Heart left ventricle (tissue), 16 donors: ENCODE data around the gene STOML1. TPM values are rescaled to one million over a fixed set of nuclear protein-coding genes. Genes with fewer than 3 reads are reported as not detected.

Experiments used
- ATAC-seq, 4 donors: fragments of 200-7000 bp; cut with Tn5 transposase; one replicate each; pipeline ENCODE4 v1.9.1; 2020 to 2022; ENCODE audit warnings: moderate library complexity in 4 of 4, mild to moderate bottlenecking in 3 of 4, moderate number of reproducible peaks in 1 of 4
- DNase-seq, 5 donors: peaks; one replicate each; pipeline ENCODE4 v3.0.0-alpha.2; 2020
- H3K27ac ChIP-seq, 12 donors: fragments of 200-600 bp; sonication (generic) in 4 of 12; one replicate each; pipeline versions ENCODE4 v1.5.0 to v1.8.0; 2016 to 2022; ENCODE audit warnings: mild to moderate bottlenecking in 2 of 12
- H3K27me3 ChIP-seq, 9 donors: fragments of 200-600 bp; sonication (generic) in 2 of 9; one replicate each; pipeline versions ENCODE4 v1.5.1 to v1.8.0; 2016 to 2022; ENCODE audit warnings: mild to moderate bottlenecking in 3 of 9
- H3K36me3 ChIP-seq, 9 donors: fragments of 200-600 bp; sonication (generic) in 2 of 9; one replicate each; pipeline versions ENCODE4 v1.5.0 to v1.8.0; 2018 to 2022; ENCODE audit warnings: mild to moderate bottlenecking in 2 of 9
- H3K4me1 ChIP-seq, 12 donors: fragments of 200-600 bp; sonication (generic) in 4 of 12; one replicate each; pipeline versions ENCODE4 v1.5.0 to v1.8.0; 2016 to 2022; ENCODE audit warnings: mild to moderate bottlenecking in 3 of 12
- H3K4me3 ChIP-seq, 12 donors: fragments of 200-600 bp; sonication (generic) in 4 of 12; one replicate each; pipeline versions ENCODE4 v1.5.0 to v1.8.0; 2017 to 2022; ENCODE audit warnings: mild to moderate bottlenecking in 9 of 12, moderate library complexity in 4 of 12
- H3K9me3 ChIP-seq, 12 donors: fragments of 200-600 bp; sonication (generic) in 4 of 12; one replicate each; pipeline versions ENCODE4 v1.5.0 to v1.8.0; 2016 to 2022; ENCODE audit warnings: mild to moderate bottlenecking in 1 of 12
- CTCF ChIP-seq, 12 donors: fragments of 200-600 bp; sonication (generic) in 4 of 12; IDR thresholded peaks; one replicate each; pipeline versions ENCODE4 v1.5.0 to v1.8.0; 2018 to 2022; ENCODE audit warnings: antibody characterized with exemption in 12 of 12, mild to moderate bottlenecking in 5 of 12
- POLR2A ChIP-seq, 2 donors: fragments of 450-650 bp; IDR thresholded peaks; one replicate each; pipeline ENCODE4 v1.6.1; 2017; ENCODE audit warnings: antibody characterized with exemption in 2 of 2, mild to moderate bottlenecking in 2 of 2, moderate library complexity in 2 of 2
- WGBS, 4 donors: extraction: QIAGEN DNeasy Blood & Tissue Kit in 2 of 4; methylation state at CpG; one replicate each; pipeline versions ENCODE4 v1.1.5 to v1.1.7; 2013 to 2018; 5-methylcytosine and 5-hydroxymethylcytosine counted together
- intact Hi-C, 10 donors: fragments of 100-400 bp; cut with DNase I; formaldehyde crosslinking; loops; one replicate each; pipeline versions ENCODE4 v1.11.1 to v1.14.2; 2022
- polyA plus RNA-seq, 2 donors: library from polyadenylated mRNA; stranded (reverse); fragments of 200-250 nt; gene quantifications; one replicate each; pipeline ENCODE4 v1.2.3, GENCODE V29; 2013
- total RNA-seq, 9 donors: library from RNA; depleted of rRNA in 2 of 9; stranded (reverse); fragments of >200 nt in 2 of 9; fragmentation: NEBNext Ultra II Directional in 3 of 9; extraction: Animal tissue kit (Norgen Biotek cat#: 25700) in 3 of 9; gene quantifications; one replicate each; pipeline versions ENCODE4 v1.1.0 to v1.2.4, GENCODE V29; 2016 to 2023
- donor health status: ischemic (EF 13 %, LVEDD 7.1; RV severe dilation, severe dysfunction).
- donor health status: healthy with polysubstance abuse.
- donor health status: DM: no; HTN: yes; CAD: no.
- donor health status: DM: no; HTN: no; CAD: no.
- donor health status: ischemic (EF 25% LVEDD 6.9; RV normal size, moderate dysfunction).
- donor health status: ischemic (EF 25% LVEDD 5.7; RV mildly dilated, moderate dysfunction).
- donor health status: healthy.
- donor health status: DM: yes; HTN: yes; CAD: no.
- donor health status: ischemic (EF 35%, LVEDD 5.7; RV mildly dilated, moderate dysfunction).
- donor health status: nonischemic (EF 11% LVEDD 7.7; RV severe dilation, severe dysfunction).
- donor health status: DM: yes; HTN: yes; CAD: no.
- donor health status: PGD.
- donor health status: ischemic (EF 29% LVEDD 5.4; RV normal size, mild dysfunction).
- donor health status: nonischemic (EF 23%, LVEDD 6.1; RV moderate dilation, normal function).

STOML1 gene
- total and polyA plus RNA-seq, 11 donors = 25.0 to 41.1 (median 27.7) TPM

- WGBS, 4 donors = 91 to 93% (median 93%) methylated on average over 10 of the region's 10 CpGs
- Histone ChIP-seq H3K4me3 (peak overlapping the region in 9 of 12 donors; percentile 58 to 98 (median 77)), H3K9me3 (no peaks in the 10 kb centered on the region), H3K36me3 (peaks cover 0 to 14% (median 9%) of the 10 kb centered on the region in 9 donors), H3K27ac (peak overlapping the region in 5 of 12 donors; percentile 94 to 98 (median 96)), H3K27me3 (no peaks in the 10 kb centered on the region), H3K4me1 (peaks cover 20 to 86% (median 76%) of the 10 kb centered on the region in 12 donors)
- DNase-seq = no peak
- TF ChIP-seq POLR2A (IDR thresholded peaks at IDR 0.05) (no peak), CTCF (IDR thresholded peaks at IDR 0.05) (no peak)
- no peak for ATAC-seq
- intact Hi-C loops = loop anchor here in 1 of 10 donors (5.0 kb wide), 1 partner anchor 49 kb away; no protein-coding TSS in a partner anchor
Observed at GRCh38 chr15:73993211-73993994, 1.3 kb upstream of the STOML1 start.

- H3K27me3 ChIP-seq = no peaks in the 10 kb centered on the region
- peaks cover 0 to 14% (median 5%) of the 10 kb centered on the region in 9 donors for H3K36me3 ChIP-seq
- WGBS, 4 donors = 77 to 85% (median 79%) methylated on average over 5 of the region's 5 CpGs
- H3K4me3 ChIP-seq = peak overlapping the region; percentile 2 to 96 (median 85)
- ATAC-seq = no peak
- TF ChIP-seq POLR2A (IDR thresholded peaks at IDR 0.05) (no peak), CTCF (IDR thresholded peaks at IDR 0.05) (peak in 3 of 12 donors; percentile 3 to 34 (median 4))
- H3K9me3 ChIP-seq = no peaks in the 10 kb centered on the region
- intact Hi-C loops = loop anchor here in 1 of 10 donors (5.0 kb wide), 1 partner anchor 50 kb away; no protein-coding TSS in a partner anchor
- peaks cover 23 to 86% (median 77%) of the 10 kb centered on the region in 12 donors for H3K4me1 ChIP-seq
- DNase-seq = no peak
- peak overlapping the region; percentile 90 to 100 (median 95) for H3K27ac ChIP-seq
Observed at GRCh38 chr15:73992594-73992898, 451 bp upstream of the STOML1 start.

- peak overlapping the region; percentile 90 to 100 (median 95) for H3K27ac ChIP-seq
- H3K36me3 ChIP-seq = peaks cover 0 to 20% (median 10%) of the 10 kb centered on the region in 9 donors
- DNase-seq (peak; percentile 89 to 97 (median 92)), ATAC-seq (peak; percentile 49 to 75 (median 70))
- H3K4me3 ChIP-seq = peak overlapping the region; percentile 60 to 96 (median 87)
- H3K27me3 ChIP-seq = no peaks in the 10 kb centered on the region
- TF ChIP-seq CTCF (IDR thresholded peaks at IDR 0.05) (no peak), POLR2A (IDR thresholded peaks at IDR 0.05) (no peak)
- intact Hi-C loops = loop anchor here in 1 of 10 donors (5.0 kb wide), 1 partner anchor 51 kb away; no protein-coding TSS in a partner anchor
- peaks cover 24 to 86% (median 77%) of the 10 kb centered on the region in 12 donors for H3K4me1 ChIP-seq
- no peaks in the 10 kb centered on the region for H3K9me3 ChIP-seq
- 9 to 26% (median 12%) methylated on average over 4 to 5 of the region's 5 CpGs for WGBS, 4 donors
Observed at GRCh38 chr15:73991260-73991659, 835 bp downstream of the STOML1 start.
